ENCODE data around the gene LRRN4.
"Not testable (repeated sequence)": the region's sequence is repeated elsewhere in the genome, so short reads cannot be mapped to it uniquely, and the experiment has no call there.

LRRN4 gene

GRCh38 chr20:6060213-6060612 is 6.4 kb upstream of the LRRN4 start:
- no peak overlapping the region for H3K4me3 ChIP-seq (ENCODE audit: low read depth, low read length)

- H3K4me3 ChIP-seq (ENCODE audit: low read depth, low read length) = no peak overlapping the region
Observed at GRCh38 chr20:6058684-6059295, 4.9 kb upstream of the LRRN4 start.

GRCh38 chr20:6057691-6058090 is 3.8 kb upstream of the LRRN4 start:
- H3K4me3 ChIP-seq (ENCODE audit: low read depth, low read length) = no peak overlapping the region

- no peak overlapping the region for H3K4me3 ChIP-seq (ENCODE audit: low read depth, low read length)
Observed at GRCh38 chr20:6057139-6057538, 3.3 kb upstream of the LRRN4 start.

GRCh38 chr20:6055981-6056569 is 2.2 kb upstream of the LRRN4 start:
- H3K4me3 ChIP-seq (ENCODE audit: low read depth, low read length) = no peak overlapping the region

- no peak overlapping the region for H3K4me3 ChIP-seq (ENCODE audit: low read depth, low read length)
Observed at GRCh38 chr20:6055161-6055783, 1.4 kb upstream of the LRRN4 start.

GRCh38 chr20:6054689-6055051 is 810 bp upstream of the LRRN4 start:
- not testable (repeated sequence) for H3K4me3 ChIP-seq (ENCODE audit: low read depth, low read length)

- no peak overlapping the region for H3K4me3 ChIP-seq (ENCODE audit: low read depth, low read length)
Observed at GRCh38 chr20:6053064-6053775, 640 bp downstream of the LRRN4 start.

- peak overlapping the region; percentile 34 for H3K4me3 ChIP-seq (ENCODE audit: low read depth, low read length)
Observed at GRCh38 chr20:6051505-6051904, 2.4 kb downstream of the LRRN4 start.

GRCh38 chr20:6048391-6048790 is 5.5 kb downstream of the LRRN4 start:
- no peak overlapping the region for H3K4me3 ChIP-seq (ENCODE audit: low read depth, low read length)

GRCh38 chr20:6046432-6046831 is 7.4 kb downstream of the LRRN4 start:
- no peak overlapping the region for H3K4me3 ChIP-seq (ENCODE audit: low read depth, low read length)

- no peak overlapping the region for H3K4me3 ChIP-seq (ENCODE audit: low read depth, low read length)
Observed at GRCh38 chr20:6045566-6045965, 8.3 kb downstream of the LRRN4 start.

GRCh38 chr20:6044115-6044514 is 9.7 kb downstream of the LRRN4 start:
- no peak overlapping the region for H3K4me3 ChIP-seq (ENCODE audit: low read depth, low read length)

- no peak overlapping the region for H3K4me3 ChIP-seq (ENCODE audit: low read depth, low read length)
Observed at GRCh38 chr20:6041808-6042265, 12.0 kb downstream of the LRRN4 start.

GRCh38 chr20:6040958-6041807 is 12.7 kb downstream of the LRRN4 start:
- no peak overlapping the region for H3K4me3 ChIP-seq (ENCODE audit: low read depth, low read length)

- H3K4me3 ChIP-seq (ENCODE audit: low read depth, low read length) = no peak overlapping the region
Observed at GRCh38 chr20:6040540-6040939, 13.3 kb downstream of the LRRN4 start.

- H3K4me3 ChIP-seq (ENCODE audit: low read depth, low read length) = no peak overlapping the region
Observed at GRCh38 chr20:6039766-6040165, 14.1 kb downstream of the LRRN4 start.

GRCh38 chr20:6038256-6038655 is 15.6 kb downstream of the LRRN4 start:
- H3K4me3 ChIP-seq (ENCODE audit: low read depth, low read length) = no peak overlapping the region

- H3K4me3 ChIP-seq (ENCODE audit: low read depth, low read length) = no peak overlapping the region
Observed at GRCh38 chr20:6037082-6037481, 16.8 kb downstream of the LRRN4 start.

- no peak overlapping the region for H3K4me3 ChIP-seq (ENCODE audit: low read depth, low read length)
Observed at GRCh38 chr20:6036213-6036612, 17.6 kb downstream of the LRRN4 start.

Measured in iPS-11a (cell line).